Gastroesophageal sphincter (tissue), 3 donors: Measurements from ENCODE around the gene FAM111B.

Experiments used
- CTCF ChIP-seq, 4 experiments: fragments of 200-600 bp in 2 of 4; fragments of 450-650 bp in 2 of 4; sonication (generic) in 1 of 4; IDR thresholded peaks; one replicate each; pipeline ENCODE4 v1.5.1; 2017 to 2019; ENCODE audit warnings: antibody characterized with exemption in 4 of 4, mild to moderate bottlenecking in 2 of 4, moderate library complexity in 2 of 4
- EP300 ChIP-seq: sonication (generic); formaldehyde crosslinking; IDR thresholded peaks from one replicate; pipeline ENCODE4 v1.6.1; 2017; ENCODE audit warnings: antibody characterized with exemption, mild to moderate bottlenecking
- POLR2A ChIP-seq, 2 donors: fragments of 450-650 bp; IDR thresholded peaks; one replicate each; pipeline ENCODE4 v1.6.1; 2017; ENCODE audit warnings: antibody characterized with exemption in 2 of 2, mild to moderate bottlenecking in 2 of 2, moderate library complexity in 1 of 2
- POLR2AphosphoS5 ChIP-seq: sonication (generic); formaldehyde crosslinking; IDR thresholded peaks from one replicate; pipeline ENCODE4 v1.6.1; 2017; ENCODE audit warnings: antibody characterized with exemption

GRCh38 chr11:59114344-59114743 lies 7.3 kb downstream of the FAM111B start:
- no peak for TF ChIP-seq CTCF (IDR thresholded peaks at IDR 0.05)
- no peak for TF ChIP-seq POLR2A (IDR thresholded peaks at IDR 0.05)
- TF ChIP-seq EP300 = no peak
- no peak for TF ChIP-seq POLR2AphosphoS5
